K562 (cell line): ENCODE measurements around the gene UBE2A. TPM values are rescaled to one million over a fixed set of nuclear protein-coding genes. Genes with fewer than 3 reads are reported as not detected.

Experiments used
- ATAC-seq: fragments of 200-7000 bp; cut with Tn5 transposase; 3 replicates; pipeline ENCODE4 v1.9.1; 2020; ENCODE audit warnings: moderate library complexity
- BruUV-seq: library from RNA; stranded (reverse); fragments of 400-500 nt; replicated peaks from 2 replicates; lab custom pipeline; 2021; lab: Mats Ljungman, UMichigan
- CTCF ChIA-PET: fragments of 300-600 bp; formaldehyde crosslinking; extraction: SDS; loops from one replicate; lab custom pipeline; 2021; ENCODE audit warnings: low intra/inter-chr PET ratio; lab: Yijun Ruan, JAX
- POLR2A ChIA-PET: fragments of 300-600, 350-650 bp; sonication (Branson Sonifier 250); formaldehyde crosslinking; extraction: SDS; loops from one replicate; lab custom pipeline; 2021; ENCODE audit warnings: antibody characterized with exemption, inconsistent platforms; lab: Yijun Ruan, JAX
- DNase-seq, 4 experiments: peaks; one replicate each; pipeline versions ENCODE4 v3.0.0 to v3.0.0-alpha.2; 2011 to 2018; ENCODE audit warnings: low spot score in 3 of 4, mixed read lengths in 3 of 4; ENCODE audit errors: extremely low read depth in 1 of 4
- FAIRE-seq: peaks from 2 replicates; lab custom pipeline; 2011; peaks lifted over from hg19 to GRCh38; lab: Jason Lieb, UNC
- H2AFZ ChIP-seq: 2 replicates; pipeline ENCODE4 v1.6.0; 2011; ENCODE audit warnings: low read depth, low read length, control low read depth, inconsistent platforms
- H3K27ac ChIP-seq: fragments of 200-600 bp; 3 replicates; pipeline ENCODE4 v1.8.0; 2011; ENCODE audit warnings: low read depth, mild to moderate bottlenecking, control low read depth, inconsistent platforms, low read length, moderate library complexity, mixed read lengths; ENCODE audit errors: extremely low read depth
- H3K27me3 ChIP-seq, 2 experiments: fragments of 300-600 bp in 1 of 2; 2 replicates in 1 of 2; 3 replicates in 1 of 2; pipeline versions ENCODE4 v1.6.0 to v1.8.0; 2011; ENCODE audit warnings: inconsistent platforms in 2 of 2, low read length in 2 of 2, mild to moderate bottlenecking in 1 of 2, mixed read lengths in 1 of 2, moderate library complexity in 1 of 2; ENCODE audit not compliant: control insufficient read depth in 2 of 2, insufficient read depth in 2 of 2
- H3K36me3 ChIP-seq: fragments of 300-600 bp; 3 replicates; pipeline ENCODE4 v1.8.0; 2011; ENCODE audit warnings: mild to moderate bottlenecking, low read length, inconsistent platforms; ENCODE audit not compliant: control insufficient read depth, insufficient read depth
- H3K4me1 ChIP-seq, 2 experiments: fragments of 200-600 bp in 1 of 2; replicated peaks in 1 of 2; 2 replicates in 1 of 2; 3 replicates in 1 of 2; pipeline versions ENCODE4 v1.5.1 to v1.8.0; 2011; ENCODE audit warnings: inconsistent platforms in 2 of 2, low read length in 2 of 2, mild to moderate bottlenecking in 1 of 2, mixed read lengths in 1 of 2, moderate library complexity in 1 of 2; ENCODE audit not compliant: control insufficient read depth in 2 of 2, insufficient read depth in 2 of 2
- H3K4me2 ChIP-seq: 2 replicates; pipeline ENCODE4 v1.6.1; 2011; ENCODE audit warnings: low read length, control low read depth, inconsistent platforms, mixed read lengths; ENCODE audit not compliant: insufficient read depth
- H3K4me3 ChIP-seq: fragments of 200-600 bp; sonication (generic), shearing (Covaris generic); 2 replicates; pipeline ENCODE4 v1.5.1; 2016; ENCODE audit warnings: control low read depth, inconsistent platforms
- H3K79me2 ChIP-seq: fragments of 200-600 bp; 3 replicates; pipeline ENCODE4 v1.8.0; 2011; ENCODE audit warnings: low read length, inconsistent platforms; ENCODE audit not compliant: control insufficient read depth, insufficient read depth
- H3K9ac ChIP-seq, 2 experiments: 2 replicates each; pipeline versions ENCODE4 v1.6.0 to v1.6.1; 2011; ENCODE audit warnings: low read depth in 2 of 2, low read length in 2 of 2, control low read depth in 1 of 2, inconsistent platforms in 1 of 2, mild to moderate bottlenecking in 1 of 2, mixed read lengths in 1 of 2; ENCODE audit not compliant: insufficient read depth in 1 of 2
- H3K9me1 ChIP-seq: one replicate; pipeline ENCODE4 v1.6.0; 2011; ENCODE audit warnings: inconsistent platforms, mild to moderate bottlenecking, low read length, moderate library complexity; ENCODE audit not compliant: control insufficient read depth, insufficient read depth
- H3K9me3 ChIP-seq: replicated peaks from 2 replicates; pipeline ENCODE4 v1.5.1; 2011; ENCODE audit warnings: low read depth, low read length, inconsistent platforms; ENCODE audit not compliant: control insufficient read depth, insufficient read depth
- H4K20me1 ChIP-seq: replicated peaks from 2 replicates; pipeline ENCODE4 v1.6.1; 2011; ENCODE audit warnings: low read length, inconsistent platforms, mixed read lengths; ENCODE audit not compliant: control insufficient read depth, insufficient read depth
- BRD4 ChIP-seq: fragments of 200-600 bp; sonication (generic); IDR thresholded peaks from 2 replicates; pipeline ENCODE4 v1.6.1; 2017; ENCODE audit warnings: inconsistent platforms
- BRD9 ChIP-seq: fragments of 450-650 bp; IDR thresholded peaks from 2 replicates; pipeline ENCODE4 v1.6.1; 2018; ENCODE audit warnings: low read depth; ENCODE audit not compliant: partially characterized antibody
- CTBP1 ChIP-seq: fragments of 450-650 bp; IDR thresholded peaks from 2 replicates; pipeline ENCODE4 v1.6.1; 2016; ENCODE audit warnings: borderline replicate concordance
- EGR1 ChIP-seq: fragments of 450-650 bp; conservative IDR thresholded peaks from 2 replicates; pipeline ENCODE4 v1.6.1; 2017; ENCODE audit warnings: mild to moderate bottlenecking
- GTF2E2 ChIP-seq: fragments of 200-800 bp; sonication (Bioruptor generic); IDR thresholded peaks from 2 replicates; pipeline ENCODE4 v1.6.1; 2016; ENCODE audit warnings: missing genetic modification characterization, missing compliant biosample characterization
- MBD2 ChIP-seq: sonication (generic); IDR thresholded peaks from 2 replicates; pipeline ENCODE4 v1.6.1; 2016; ENCODE audit warnings: low read depth, borderline replicate concordance
- MXI1 ChIP-seq: IDR thresholded peaks from 2 replicates; pipeline ENCODE4 v1.6.1; 2011; ENCODE audit warnings: low read depth, mild to moderate bottlenecking, improper control_type of control experiment, low read length
- NCOA4 ChIP-seq: fragments of 450-650 bp; IDR thresholded peaks from 2 replicates; pipeline ENCODE4 v1.6.1; 2018; ENCODE audit warnings: mild to moderate bottlenecking; ENCODE audit not compliant: partially characterized antibody
- OTX1 ChIP-seq: fragments of 450-650 bp; formaldehyde crosslinking; IDR thresholded peaks from 2 replicates; pipeline ENCODE4 v1.4.0; 2022; ENCODE audit warnings: mild to moderate bottlenecking
- PHF21A ChIP-seq: fragments of 450-650 bp; IDR thresholded peaks from 2 replicates; pipeline ENCODE4 v1.6.1; 2017; ENCODE audit warnings: low read depth, borderline replicate concordance
- SIN3B ChIP-seq: fragments of 450-650 bp; IDR thresholded peaks from 2 replicates; pipeline ENCODE4 v1.6.1; 2017; ENCODE audit warnings: low read depth, mild to moderate bottlenecking, moderate library complexity
- TARDBP ChIP-seq: fragments of 450-650 bp; IDR thresholded peaks from 2 replicates; pipeline ENCODE4 v1.6.1; 2016
- ZBED1 ChIP-seq: IDR thresholded peaks from 2 replicates; pipeline ENCODE4 v1.6.1; 2014
- ZC3H8 ChIP-seq: fragments of 450-650 bp; IDR thresholded peaks from 2 replicates; pipeline ENCODE4 v1.6.1; 2017
- ZNF121 ChIP-seq: sonication (generic); formaldehyde crosslinking; conservative IDR thresholded peaks from 2 replicates; pipeline ENCODE4 v1.8.0; 2022; ENCODE audit warnings: missing genetic modification reagents
- ZNF695 ChIP-seq: fragments of 450-650 bp; formaldehyde crosslinking; IDR thresholded peaks from 2 replicates; pipeline ENCODE4 v1.4.0; 2020; ENCODE audit warnings: mild to moderate bottlenecking, moderate library complexity
- WGBS: fragments of 100-300 bp; shearing (Covaris generic); methylation state at CpG from one replicate; pipeline ENCODE4 v1.1.6; 2016; ENCODE audit warnings: low coverage, mixed read lengths; ENCODE audit not compliant: insufficient coverage; ENCODE audit errors: missing lambda C conversion rate; 5-methylcytosine and 5-hydroxymethylcytosine counted together
- in situ Hi-C: fragments of 300-500 bp; cut with MboI; formaldehyde crosslinking; loops from 4 replicates; pipeline ENCODE4 v1.15.0; 2018; ENCODE audit warnings: inconsistent platforms, mixed read lengths
- intact Hi-C: fragments of 100-400 bp; cut with micrococcal nuclease; formaldehyde crosslinking; loops from 2 replicates; pipeline ENCODE4 v1.14.2; 2022
- polyA plus RNA-seq, 8 experiments: library from polyadenylated mRNA; depleted of rRNA in 4 of 8; stranded (reverse) in 5 of 8; unstranded in 3 of 8; fragments of >200 nt; fragmentation: Nextera tagmentation in 2 of 8; fragmentation: Illumina TruSeq in 1 of 8; extraction: Ambion mirVana in 2 of 8; extraction: Trizol in 1 of 8; gene quantifications; 2 replicates each; pipeline versions ENCODE4 v1.2.1 to v1.2.3, GENCODE V29; 2011 to 2014; ENCODE audit warnings: inconsistent platforms in 1 of 8, missing spikeins in 1 of 8
- total RNA-seq, 7 experiments: library from RNA; depleted of rRNA in 6 of 7; stranded (reverse); fragments of >200 nt in 6 of 7; fragmentation: Illumina TruSeq in 2 of 7; extraction: Trizol in 2 of 7; gene quantifications; 2 replicates each; pipeline versions ENCODE4 v1.2.1 to v1.2.3, GENCODE V29; 2011 to 2021; ENCODE audit warnings: low replicate concordance in 1 of 7
- TF ChIP-seq, protein P1 (sequence below): fragments of 250-450 bp; sonication (Bioruptor Pico); IDR thresholded peaks from 2 replicates; pipeline ENCODE4 v1.8.0; 2021; ENCODE audit warnings: mild to moderate bottlenecking, moderate library complexity
- TF ChIP-seq, protein P2 (sequence below): sonication (generic); IDR thresholded peaks from 2 replicates; pipeline ENCODE4 v1.6.1; 2016
- TF ChIP-seq, protein P3 (sequence below): sonication (generic); formaldehyde crosslinking; IDR thresholded peaks from 2 replicates; pipeline ENCODE4 v1.8.1; 2023; ENCODE audit warnings: mild to moderate bottlenecking, missing genetic modification reagents

UBE2A gene
- total and polyA plus RNA-seq, 9 of the 15 experiments (the other 6 are each of a cell fraction or from before 2014, with no cell fraction given), result 21.6 to 87.6 (median 47.8) TPM

DNA sequence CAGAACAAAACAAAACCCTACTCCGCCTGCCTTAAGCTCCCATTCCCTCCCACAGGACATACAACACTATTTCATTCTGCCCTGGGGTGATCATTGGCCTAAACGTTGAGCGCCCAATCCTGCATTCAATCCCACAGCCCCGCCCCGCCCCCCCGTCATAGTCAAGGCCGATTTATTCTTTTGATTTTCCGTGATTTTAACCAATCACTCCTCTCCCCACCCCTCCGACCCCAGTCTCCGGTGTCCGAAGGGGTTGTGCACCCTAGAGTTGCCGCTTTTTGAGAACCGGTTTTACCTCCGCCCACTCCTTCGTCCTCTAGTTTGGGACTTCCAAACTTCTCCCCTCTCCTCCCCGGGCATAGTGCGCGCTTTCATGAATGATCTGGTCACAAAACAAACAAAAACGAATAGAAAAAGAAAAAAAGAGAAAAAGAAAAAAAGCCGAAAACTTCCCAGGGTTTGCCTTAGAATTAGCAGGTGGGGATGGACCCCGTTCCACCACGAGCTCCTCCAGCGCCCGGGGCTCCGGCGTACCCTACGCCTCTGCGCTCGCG lies 446 bp upstream of the UBE2A start:
- peak overlapping the region; percentile 88; the same call in 2 of the 3 replicates for H3K27ac ChIP-seq
- in situ Hi-C loops (no loop called here), intact Hi-C loops (loop anchor here (1.0 kb wide), 1 partner anchor 58 kb away; no protein-coding TSS in a partner anchor)
- H3K4me2 ChIP-seq, result peak overlapping the region; percentile 90
- H3K27me3 ChIP-seq, result no peaks in the 10 kb centered on the region
- peaks cover 16% of the 10 kb centered on the region for H3K79me2 ChIP-seq
- no peak for FAIRE-seq
- no peaks in the 10 kb centered on the region for H3K9me3 ChIP-seq
- H3K36me3 ChIP-seq, result peaks cover 21% of the 10 kb centered on the region; the same call in 2 of the 3 replicates
- peak; percentile 15 for ATAC-seq
- H3K4me1 ChIP-seq, result peaks cover 8 to 10% of the 10 kb centered on the region in 2 experiments; a peak in 3 of 5 replicates
- H2AFZ ChIP-seq, result peak overlapping the region; percentile 92
- H3K9ac ChIP-seq, result peak overlapping the region; percentile 85 to 98
- peak overlapping the region; percentile 88 for H3K4me3 ChIP-seq
- DNase-seq, result peak; percentile 22 to 48 (median 42)
- WGBS, result under 1% methylated on average over 17 of the region's 30 CpGs
- no peaks in the 10 kb centered on the region for H3K9me1 ChIP-seq
- no TSS peak for BruUV-seq
- ChIA-PET POLR2A (interaction anchor here (0.6 to 2.3 kb wide), 10 partner anchors 9 to 215 kb away, joined by 3 to 11 read pairs (median 4); partner anchors contain the start of gene STEEP1), CTCF (interaction anchor here (1.5 kb wide), 1 partner anchor 58 kb away, joined by 6 read pairs; no protein-coding TSS in a partner anchor)
- no peaks in the 10 kb centered on the region for H4K20me1 ChIP-seq
- TF ChIP-seq ZNF695 (CRISPR knock-in tag) (no peak), MXI1 (no peak), CTBP1 (no peak), ZBED1 (no peak), SIN3B (no peak), GTF2E2 (tag) (peak; percentile 63; the same call in 1 of the 2 replicates), PHF21A (peak; percentile 55; the same call in 1 of the 2 replicates), OTX1 (CRISPR knock-in tag) (peak; percentile 25; the same call in 1 of the 2 replicates), NCOA4 (no peak), EGR1 (peak; percentile 67), BRD9 (no peak), TARDBP (no peak), BRD4 (no peak), MBD2 (no peak), ZNF121 (CRISPR knock-in tag) (no peak), ZC3H8 (no peak)
- TF ChIP-seq, protein P1, sequence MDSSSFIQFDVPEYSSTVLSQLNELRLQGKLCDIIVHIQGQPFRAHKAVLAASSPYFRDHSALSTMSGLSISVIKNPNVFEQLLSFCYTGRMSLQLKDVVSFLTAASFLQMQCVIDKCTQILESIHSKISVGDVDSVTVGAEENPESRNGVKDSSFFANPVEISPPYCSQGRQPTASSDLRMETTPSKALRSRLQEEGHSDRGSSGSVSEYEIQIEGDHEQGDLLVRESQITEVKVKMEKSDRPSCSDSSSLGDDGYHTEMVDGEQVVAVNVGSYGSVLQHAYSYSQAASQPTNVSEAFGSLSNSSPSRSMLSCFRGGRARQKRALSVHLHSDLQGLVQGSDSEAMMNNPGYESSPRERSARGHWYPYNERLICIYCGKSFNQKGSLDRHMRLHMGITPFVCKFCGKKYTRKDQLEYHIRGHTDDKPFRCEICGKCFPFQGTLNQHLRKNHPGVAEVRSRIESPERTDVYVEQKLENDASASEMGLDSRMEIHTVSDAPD (CRISPR knock-in tag), result no peak
- TF ChIP-seq, protein P2, sequence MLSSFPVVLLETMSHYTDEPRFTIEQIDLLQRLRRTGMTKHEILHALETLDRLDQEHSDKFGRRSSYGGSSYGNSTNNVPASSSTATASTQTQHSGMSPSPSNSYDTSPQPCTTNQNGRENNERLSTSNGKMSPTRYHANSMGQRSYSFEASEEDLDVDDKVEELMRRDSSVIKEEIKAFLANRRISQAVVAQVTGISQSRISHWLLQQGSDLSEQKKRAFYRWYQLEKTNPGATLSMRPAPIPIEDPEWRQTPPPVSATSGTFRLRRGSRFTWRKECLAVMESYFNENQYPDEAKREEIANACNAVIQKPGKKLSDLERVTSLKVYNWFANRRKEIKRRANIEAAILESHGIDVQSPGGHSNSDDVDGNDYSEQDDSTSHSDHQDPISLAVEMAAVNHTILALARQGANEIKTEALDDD, result no peak
- TF ChIP-seq, protein P3, sequence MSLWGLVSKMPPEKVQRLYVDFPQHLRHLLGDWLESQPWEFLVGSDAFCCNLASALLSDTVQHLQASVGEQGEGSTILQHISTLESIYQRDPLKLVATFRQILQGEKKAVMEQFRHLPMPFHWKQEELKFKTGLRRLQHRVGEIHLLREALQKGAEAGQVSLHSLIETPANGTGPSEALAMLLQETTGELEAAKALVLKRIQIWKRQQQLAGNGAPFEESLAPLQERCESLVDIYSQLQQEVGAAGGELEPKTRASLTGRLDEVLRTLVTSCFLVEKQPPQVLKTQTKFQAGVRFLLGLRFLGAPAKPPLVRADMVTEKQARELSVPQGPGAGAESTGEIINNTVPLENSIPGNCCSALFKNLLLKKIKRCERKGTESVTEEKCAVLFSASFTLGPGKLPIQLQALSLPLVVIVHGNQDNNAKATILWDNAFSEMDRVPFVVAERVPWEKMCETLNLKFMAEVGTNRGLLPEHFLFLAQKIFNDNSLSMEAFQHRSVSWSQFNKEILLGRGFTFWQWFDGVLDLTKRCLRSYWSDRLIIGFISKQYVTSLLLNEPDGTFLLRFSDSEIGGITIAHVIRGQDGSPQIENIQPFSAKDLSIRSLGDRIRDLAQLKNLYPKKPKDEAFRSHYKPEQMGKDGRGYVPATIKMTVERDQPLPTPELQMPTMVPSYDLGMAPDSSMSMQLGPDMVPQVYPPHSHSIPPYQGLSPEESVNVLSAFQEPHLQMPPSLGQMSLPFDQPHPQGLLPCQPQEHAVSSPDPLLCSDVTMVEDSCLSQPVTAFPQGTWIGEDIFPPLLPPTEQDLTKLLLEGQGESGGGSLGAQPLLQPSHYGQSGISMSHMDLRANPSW (CRISPR knock-in tag), result no peak
